Keratinocyte (primary cell): ENCODE results near the gene POLR1G.

Experiments
- CTCF ChIP-seq, 3 experiments: IDR thresholded peaks in 1 of 3; conservative IDR thresholded peaks in 1 of 3; optimal IDR thresholded peaks in 1 of 3; 2 replicates in 2 of 3; 3 replicates in 1 of 3; pipeline versions ENCODE3 to v1.5.1; 2011; ENCODE audit warnings: low read length in 3 of 3, mild to moderate bottlenecking in 3 of 3, moderate library complexity in 2 of 3, control low read depth in 1 of 3, inconsistent platforms in 1 of 3; ENCODE audit not compliant: insufficient read depth in 2 of 3; ENCODE audit errors: extremely low read depth in 1 of 3
- EZH2 ChIP-seq: IDR thresholded peaks from one replicate; pipeline ENCODE4 v1.6.1; 2012; ENCODE audit warnings: inconsistent platforms, mild to moderate bottlenecking, low read length, moderate library complexity

- TF ChIP-seq CTCF (optimal IDR thresholded peaks at IDR 0.05 in 1 of 3, IDR thresholded peaks at IDR 0.05 in 1 of 3, conservative IDR thresholded peaks at IDR 0.05 in 1 of 3; ENCODE audit: extremely low read depth in 1 of 3, insufficient read depth in 2 of 3, low read length in 3 of 3) (no peak), EZH2 (no peak)
Observed at GRCh38 chr19:45391871-45392665, 14.4 kb upstream of the POLR1G start.
